Hematopoietic multipotent progenitor cell (in vitro differentiated cells): ENCODE measurements around the gene PTPRK. TPM values are rescaled to one million over a fixed set of nuclear protein-coding genes. Genes with fewer than 3 reads are reported as not detected.

ENCODE experiments used
- DNase-seq, 3 donors: peaks; one replicate each; pipeline ENCODE4 v3.0.0-alpha.2; 2011 to 2015; ENCODE audit warnings: low read depth in 2 of 3, low spot score in 2 of 3
- total RNA-seq: library from RNA; depleted of rRNA; stranded (reverse); fragments of >200 nt; gene quantifications from one replicate; pipeline ENCODE4 v1.2.3, GENCODE V29; 2012

PTPRK gene
- total RNA-seq, 1 donor = 0.81 TPM

DNA sequence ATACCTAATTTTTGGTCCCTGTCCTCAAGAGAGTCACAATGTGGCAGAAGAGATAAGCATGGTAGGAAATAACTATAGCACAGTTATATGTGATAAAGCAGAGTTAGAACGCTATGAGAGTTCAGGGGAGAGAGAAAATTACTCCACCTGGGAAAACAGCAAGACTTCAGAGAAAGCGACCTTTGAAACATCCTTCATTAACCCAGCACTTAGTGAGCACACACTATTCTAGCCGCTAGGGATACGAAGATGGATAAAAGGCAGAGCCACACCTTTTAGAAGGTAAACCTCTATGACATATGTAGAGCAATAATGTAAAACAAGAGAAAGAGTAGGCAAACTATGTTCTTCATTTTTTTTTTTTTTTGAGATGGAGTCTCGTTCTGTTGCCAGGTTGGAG is 264.3 kb downstream of the PTPRK start:
- no peak for DNase-seq

DNA sequence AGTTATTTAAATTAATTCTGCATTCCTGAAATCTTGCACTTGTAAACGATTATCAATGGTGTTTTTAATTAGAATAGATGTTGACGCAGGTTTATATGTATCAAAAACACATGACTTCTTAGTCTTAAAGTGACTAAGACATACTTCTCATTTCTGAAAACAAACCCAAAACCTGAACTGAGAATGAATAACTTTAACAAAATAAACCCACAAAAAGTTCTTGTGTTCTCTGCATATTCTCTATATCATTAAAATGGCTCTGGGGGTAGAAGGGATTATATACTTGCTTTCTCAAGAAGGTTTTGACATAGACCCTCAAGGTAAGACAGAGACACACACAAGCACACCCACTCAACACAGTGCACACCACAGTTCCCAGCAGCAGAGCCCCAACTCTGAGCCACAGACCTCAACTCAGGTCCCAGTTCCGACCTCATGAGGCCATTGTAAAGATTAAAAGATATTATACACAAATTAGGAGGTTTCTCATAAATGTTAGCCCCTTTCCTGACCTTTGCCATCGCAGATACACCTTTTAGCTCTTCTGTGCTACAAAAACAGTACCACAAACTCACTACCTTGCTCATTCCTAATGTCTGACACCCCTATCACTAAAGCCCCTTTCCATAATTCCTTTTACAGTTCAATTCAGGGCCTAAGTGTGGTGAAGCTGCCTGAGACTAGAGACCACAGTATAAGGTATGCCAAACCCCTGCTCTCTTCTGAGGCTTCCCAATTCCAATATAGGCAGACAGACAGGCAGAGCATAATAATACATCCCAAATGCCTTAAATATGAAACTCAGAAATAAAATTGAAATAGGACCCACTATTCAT is 267.8 kb downstream of the PTPRK start:
- no peak for DNase-seq

- no peak for DNase-seq
Measured at GRCh38 chr6:128251445-128252340, 268.7 kb downstream of the PTPRK start.

GRCh38 chr6:128250370-128251070 is 269.9 kb downstream of the PTPRK start:
- no peak for DNase-seq

GRCh38 chr6:128249429-128249828 is 271.0 kb downstream of the PTPRK start:
- no peak for DNase-seq

DNA sequence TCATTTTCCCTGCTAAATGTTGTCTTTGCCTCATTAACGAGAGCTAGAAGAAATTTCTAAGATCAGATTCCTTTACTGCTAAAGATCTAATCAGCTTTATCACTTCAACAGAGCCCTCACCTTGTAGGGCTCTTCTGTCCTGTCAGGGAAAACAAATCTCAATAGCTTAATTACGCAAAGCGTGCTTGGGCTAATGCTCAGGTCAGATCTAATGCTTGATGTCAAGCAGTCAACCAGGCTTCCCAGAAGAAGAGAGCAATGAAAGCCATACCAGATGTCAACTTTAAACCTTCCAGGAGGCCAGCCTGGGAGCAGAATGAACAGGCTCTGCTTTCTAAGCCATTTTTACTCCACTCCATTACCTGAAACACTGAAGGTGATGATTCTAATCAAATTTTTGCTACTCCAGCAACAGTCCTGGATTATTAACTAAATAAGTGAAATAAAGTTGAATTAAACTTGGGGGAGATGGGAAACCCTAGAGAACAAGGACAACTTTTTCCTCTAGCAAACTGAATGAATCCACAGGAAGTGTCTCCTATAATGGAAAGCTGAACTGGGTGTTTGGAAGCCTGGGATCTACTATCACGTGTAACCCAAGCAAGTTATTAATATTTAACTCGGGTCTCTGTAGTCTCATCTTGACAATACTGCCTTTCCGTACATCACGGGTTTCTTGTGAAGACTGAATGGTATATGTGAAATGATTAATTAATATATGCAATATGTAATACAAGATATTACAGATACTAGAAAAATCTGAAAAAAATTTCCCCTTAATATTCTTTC is 273.7 kb downstream of the PTPRK start:
- no peak for DNase-seq

DNA sequence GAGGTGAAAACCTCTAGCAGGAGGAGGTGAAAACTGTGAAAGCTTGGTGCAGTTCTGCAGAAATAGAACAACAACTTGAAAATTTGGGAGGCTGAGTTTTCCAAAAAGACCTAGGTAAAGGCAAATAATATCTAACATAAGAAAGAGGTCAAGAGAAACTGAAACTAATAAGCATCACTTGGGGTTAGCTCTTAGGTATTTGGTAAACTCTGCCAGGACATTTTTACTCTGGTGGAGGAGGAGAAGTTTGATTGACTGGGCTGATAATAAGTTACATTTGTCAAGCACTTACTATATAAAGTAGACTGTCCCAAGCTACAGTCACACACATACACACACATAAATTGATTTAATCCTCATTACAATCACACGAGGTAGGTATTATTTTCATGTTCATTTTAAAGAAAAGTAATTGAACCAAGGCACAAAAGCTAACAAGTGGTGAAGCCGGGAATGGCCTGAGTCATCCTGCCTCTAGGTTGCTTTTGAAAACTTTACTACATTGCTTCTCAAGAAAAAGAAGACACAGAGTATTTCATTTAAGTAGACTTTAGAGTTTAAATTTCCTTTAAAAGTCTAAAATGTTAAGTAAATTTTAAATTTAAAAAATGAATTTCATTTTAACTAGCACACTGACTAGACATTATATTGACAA is 275.5 kb downstream of the PTPRK start:
- DNase-seq = no peak

- DNase-seq = no peak
Measured at GRCh38 chr6:128242765-128243403, 277.5 kb downstream of the PTPRK start.

DNA sequence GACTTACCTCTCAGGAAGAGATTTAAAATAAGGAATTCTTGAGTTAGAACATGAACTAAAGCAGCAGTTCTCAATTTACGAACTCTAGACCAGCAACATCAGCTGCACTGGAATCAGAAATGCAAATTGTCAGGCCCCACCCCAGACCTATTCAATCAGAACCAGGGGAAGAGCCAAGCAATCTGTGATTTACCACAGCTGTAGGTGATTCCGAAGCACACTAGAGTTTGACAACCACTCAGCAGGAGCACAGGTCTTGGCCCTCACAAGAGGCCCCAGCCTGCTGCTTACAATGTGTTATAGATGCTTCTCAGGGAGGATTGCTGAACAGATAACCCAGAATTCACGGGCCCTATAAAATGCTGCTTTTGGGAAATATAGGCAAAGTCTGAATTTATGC is 279.2 kb downstream of the PTPRK start:
- DNase-seq = no peak

- DNase-seq = peak in 1 of 3 donors; percentile 26
Measured at GRCh38 chr6:128240024-128240428, 280.4 kb downstream of the PTPRK start.

DNA sequence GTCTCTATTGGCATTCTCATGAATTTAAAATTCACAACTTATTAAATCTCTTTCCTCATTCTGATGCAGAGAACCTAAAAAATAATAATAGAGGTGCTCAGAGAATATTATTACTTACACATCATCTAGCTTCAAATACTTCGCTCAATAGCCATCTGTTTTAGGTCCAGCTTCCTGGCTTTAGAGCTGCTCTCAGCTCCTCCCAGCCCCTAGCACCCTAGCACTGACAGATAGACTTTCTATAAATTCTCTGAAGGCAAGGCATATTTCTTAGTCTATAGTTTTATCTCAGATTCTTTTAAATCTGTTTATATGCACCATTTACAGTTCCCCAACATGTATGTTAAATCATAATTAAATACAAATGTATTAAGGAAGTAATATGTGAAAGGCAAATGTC is 281.3 kb downstream of the PTPRK start:
- no peak for DNase-seq

DNA sequence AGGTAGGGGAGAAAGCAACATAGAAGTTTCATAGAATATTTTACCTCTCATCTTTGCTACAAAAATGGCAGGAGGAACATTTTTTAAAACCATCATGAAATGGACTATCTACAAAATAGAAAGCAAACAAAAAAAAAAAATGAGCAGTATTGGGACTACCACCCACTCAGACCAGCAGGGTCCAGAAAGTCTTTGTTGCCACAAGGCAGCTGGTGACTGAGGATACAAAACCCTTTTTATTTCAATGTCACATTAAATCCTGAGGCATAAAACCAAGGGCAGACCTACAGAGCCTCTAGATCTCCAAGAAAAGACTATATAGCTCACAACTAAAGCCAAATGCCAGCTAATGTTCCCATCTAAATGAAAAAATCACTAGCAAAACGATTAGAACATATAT is 282.2 kb downstream of the PTPRK start:
- no peak for DNase-seq

DNA sequence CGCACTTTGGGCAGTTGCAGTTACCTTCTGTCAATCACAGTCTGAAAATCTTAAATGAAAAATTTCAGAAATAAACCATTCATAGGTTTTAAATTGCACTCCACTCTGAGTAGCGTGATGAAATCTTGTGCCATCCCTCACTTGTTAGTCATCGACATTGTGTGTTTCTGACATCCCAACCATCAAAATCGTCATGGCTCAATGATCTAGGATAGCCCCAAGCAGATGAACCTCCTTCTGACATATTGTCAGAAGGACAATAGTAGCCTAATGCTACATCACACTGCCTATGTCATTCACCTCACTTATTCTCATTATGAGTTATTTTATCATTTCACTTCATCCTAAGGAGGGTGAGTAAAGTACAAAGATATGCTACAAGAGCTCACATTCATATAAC is 284.8 kb downstream of the PTPRK start:
- no peak for DNase-seq

- DNase-seq = no peak
Measured at GRCh38 chr6:128233531-128233930, 286.9 kb downstream of the PTPRK start.

GRCh38 chr6:128230267-128230989 is 290.0 kb downstream of the PTPRK start:
- DNase-seq = no peak

DNA sequence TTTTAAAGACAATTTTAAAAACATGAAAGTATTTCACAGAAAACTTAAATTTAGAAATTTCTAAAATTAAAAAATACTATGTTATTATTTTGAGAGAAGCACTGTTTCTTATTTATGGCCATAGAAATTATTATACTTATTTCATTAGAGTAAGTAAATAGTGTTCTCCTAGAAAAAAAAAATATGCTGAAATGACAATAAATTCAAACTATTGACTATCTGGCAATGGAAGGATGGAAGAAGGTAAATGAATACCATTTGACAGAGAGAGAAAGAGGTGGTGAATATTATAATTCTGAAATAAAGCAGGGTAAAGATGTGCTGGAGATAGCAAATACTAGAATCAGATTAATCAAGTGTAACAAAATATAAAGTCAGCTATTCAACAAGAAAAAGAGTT is 294.8 kb downstream of the PTPRK start:
- DNase-seq = no peak

- no peak for DNase-seq
Measured at GRCh38 chr6:128216917-128217316, 303.5 kb downstream of the PTPRK start.

- DNase-seq = no peak
Measured at GRCh38 chr6:128209771-128210170, 310.6 kb downstream of the PTPRK start.
